K562 (cell line): Measurements from ENCODE around the gene ERICH2. TPM values are rescaled to one million over a fixed set of nuclear protein-coding genes. Genes with fewer than 3 reads are reported as not detected.
A peak's percentile ranks its signal among the peaks of the same experiment; 100 is the strongest.

Experiments
- ATAC-seq: fragments of 200-7000 bp; cut with Tn5 transposase; 3 replicates; pipeline ENCODE4 v1.9.1; 2020; ENCODE audit warnings: moderate library complexity
- BruUV-seq: library from RNA; stranded (reverse); fragments of 400-500 nt; replicated peaks from 2 replicates; lab custom pipeline; 2021; lab: Mats Ljungman, UMichigan
- CTCF ChIA-PET: fragments of 300-600 bp; formaldehyde crosslinking; extraction: SDS; loops from one replicate; lab custom pipeline; 2021; ENCODE audit warnings: low intra/inter-chr PET ratio; lab: Yijun Ruan, JAX
- POLR2A ChIA-PET: fragments of 300-600, 350-650 bp; sonication (Branson Sonifier 250); formaldehyde crosslinking; extraction: SDS; loops from one replicate; lab custom pipeline; 2021; ENCODE audit warnings: antibody characterized with exemption, inconsistent platforms; lab: Yijun Ruan, JAX
- DNase-seq, 4 experiments: peaks; one replicate each; pipeline versions ENCODE4 v3.0.0 to v3.0.0-alpha.2; 2011 to 2018; ENCODE audit warnings: low spot score in 3 of 4, mixed read lengths in 3 of 4; ENCODE audit errors: extremely low read depth in 1 of 4
- FAIRE-seq: peaks from 2 replicates; lab custom pipeline; 2011; peaks lifted over from hg19 to GRCh38; lab: Jason Lieb, UNC
- H2AFZ ChIP-seq: 2 replicates; pipeline ENCODE4 v1.6.0; 2011; ENCODE audit warnings: low read depth, low read length, control low read depth, inconsistent platforms
- H3K27ac ChIP-seq: fragments of 200-600 bp; 3 replicates; pipeline ENCODE4 v1.8.0; 2011; ENCODE audit warnings: low read depth, mild to moderate bottlenecking, control low read depth, inconsistent platforms, low read length, moderate library complexity, mixed read lengths; ENCODE audit errors: extremely low read depth
- H3K27me3 ChIP-seq, 2 experiments: fragments of 300-600 bp in 1 of 2; 2 replicates in 1 of 2; 3 replicates in 1 of 2; pipeline versions ENCODE4 v1.6.0 to v1.8.0; 2011; ENCODE audit warnings: inconsistent platforms in 2 of 2, low read length in 2 of 2, mild to moderate bottlenecking in 1 of 2, mixed read lengths in 1 of 2, moderate library complexity in 1 of 2; ENCODE audit not compliant: control insufficient read depth in 2 of 2, insufficient read depth in 2 of 2
- H3K36me3 ChIP-seq: fragments of 300-600 bp; 3 replicates; pipeline ENCODE4 v1.8.0; 2011; ENCODE audit warnings: mild to moderate bottlenecking, low read length, inconsistent platforms; ENCODE audit not compliant: control insufficient read depth, insufficient read depth
- H3K4me1 ChIP-seq, 2 experiments: fragments of 200-600 bp in 1 of 2; replicated peaks in 1 of 2; 2 replicates in 1 of 2; 3 replicates in 1 of 2; pipeline versions ENCODE4 v1.5.1 to v1.8.0; 2011; ENCODE audit warnings: inconsistent platforms in 2 of 2, low read length in 2 of 2, mild to moderate bottlenecking in 1 of 2, mixed read lengths in 1 of 2, moderate library complexity in 1 of 2; ENCODE audit not compliant: control insufficient read depth in 2 of 2, insufficient read depth in 2 of 2
- H3K4me2 ChIP-seq: 2 replicates; pipeline ENCODE4 v1.6.1; 2011; ENCODE audit warnings: low read length, control low read depth, inconsistent platforms, mixed read lengths; ENCODE audit not compliant: insufficient read depth
- H3K4me3 ChIP-seq: fragments of 200-600 bp; sonication (generic), shearing (Covaris generic); 2 replicates; pipeline ENCODE4 v1.5.1; 2016; ENCODE audit warnings: control low read depth, inconsistent platforms
- H3K79me2 ChIP-seq: fragments of 200-600 bp; 3 replicates; pipeline ENCODE4 v1.8.0; 2011; ENCODE audit warnings: low read length, inconsistent platforms; ENCODE audit not compliant: control insufficient read depth, insufficient read depth
- H3K9ac ChIP-seq, 2 experiments: 2 replicates each; pipeline versions ENCODE4 v1.6.0 to v1.6.1; 2011; ENCODE audit warnings: low read depth in 2 of 2, low read length in 2 of 2, control low read depth in 1 of 2, inconsistent platforms in 1 of 2, mild to moderate bottlenecking in 1 of 2, mixed read lengths in 1 of 2; ENCODE audit not compliant: insufficient read depth in 1 of 2
- H3K9me1 ChIP-seq: one replicate; pipeline ENCODE4 v1.6.0; 2011; ENCODE audit warnings: inconsistent platforms, mild to moderate bottlenecking, low read length, moderate library complexity; ENCODE audit not compliant: control insufficient read depth, insufficient read depth
- H3K9me3 ChIP-seq: replicated peaks from 2 replicates; pipeline ENCODE4 v1.5.1; 2011; ENCODE audit warnings: low read depth, low read length, inconsistent platforms; ENCODE audit not compliant: control insufficient read depth, insufficient read depth
- H4K20me1 ChIP-seq: replicated peaks from 2 replicates; pipeline ENCODE4 v1.6.1; 2011; ENCODE audit warnings: low read length, inconsistent platforms, mixed read lengths; ENCODE audit not compliant: control insufficient read depth, insufficient read depth
- BCOR ChIP-seq: fragments of 450-650 bp; IDR thresholded peaks from 2 replicates; pipeline ENCODE4 v1.6.1; 2016
- EGR1 ChIP-seq: fragments of 450-650 bp; conservative IDR thresholded peaks from 2 replicates; pipeline ENCODE4 v1.6.1; 2017; ENCODE audit warnings: mild to moderate bottlenecking
- ELF2 ChIP-seq: fragments of 250-450 bp; sonication (Bioruptor Pico); IDR thresholded peaks from 2 replicates; pipeline ENCODE4 v1.5.0; 2021; ENCODE audit warnings: mild to moderate bottlenecking
- HNRNPK ChIP-seq: fragments of 200-400 bp; formaldehyde crosslinking; IDR thresholded peaks from one replicate; pipeline ENCODE4 v1.6.1; 2018; ENCODE audit warnings: mild to moderate bottlenecking, low read depth, low read length; ENCODE audit not compliant: poor library complexity, severe bottlenecking
- L3MBTL2 ChIP-seq: fragments of 450-650 bp; IDR thresholded peaks from 2 replicates; pipeline ENCODE4 v1.6.1; 2016; ENCODE audit warnings: mild to moderate bottlenecking, moderate library complexity
- MBD1 ChIP-seq: fragments of 250-450 bp; sonication (Bioruptor Pico); IDR thresholded peaks from 2 replicates; pipeline ENCODE4 v1.8.0; 2022; ENCODE audit warnings: inconsistent platforms
- MIER1 ChIP-seq: fragments of 450-650 bp; IDR thresholded peaks from 2 replicates; pipeline ENCODE4 v1.6.1; 2016; ENCODE audit warnings: antibody characterized with exemption, mild to moderate bottlenecking, low read depth
- NCOA1 ChIP-seq: fragments of 450-650 bp; IDR thresholded peaks from 2 replicates; pipeline ENCODE4 v1.6.1; 2016; ENCODE audit warnings: low read depth
- PCBP1 ChIP-seq: fragments of 200-400 bp; formaldehyde crosslinking; IDR thresholded peaks from 2 replicates; pipeline ENCODE4 v1.6.1; 2018; ENCODE audit warnings: mild to moderate bottlenecking, low read depth, low read length; ENCODE audit not compliant: poor library complexity, severe bottlenecking
- PKNOX1 ChIP-seq: fragments of 450-650 bp; IDR thresholded peaks from 2 replicates; pipeline ENCODE4 v1.6.1; 2016
- RBFOX2 ChIP-seq: fragments of 200-400 bp; formaldehyde crosslinking; IDR thresholded peaks from 2 replicates; pipeline ENCODE4 v1.6.1; 2017; ENCODE audit warnings: low read depth, mild to moderate bottlenecking, low read length, moderate library complexity
- ZC3H8 ChIP-seq: fragments of 450-650 bp; IDR thresholded peaks from 2 replicates; pipeline ENCODE4 v1.6.1; 2017
- ZNF511 ChIP-seq: sonication (generic); formaldehyde crosslinking; IDR thresholded peaks from 2 replicates; pipeline ENCODE4 v1.8.0; 2022; ENCODE audit warnings: mild to moderate bottlenecking, missing genetic modification reagents
- WGBS: fragments of 100-300 bp; shearing (Covaris generic); methylation state at CpG from one replicate; pipeline ENCODE4 v1.1.6; 2016; ENCODE audit warnings: low coverage, mixed read lengths; ENCODE audit not compliant: insufficient coverage; ENCODE audit errors: missing lambda C conversion rate; 5-methylcytosine and 5-hydroxymethylcytosine counted together
- in situ Hi-C: fragments of 300-500 bp; cut with MboI; formaldehyde crosslinking; loops from 4 replicates; pipeline ENCODE4 v1.15.0; 2018; ENCODE audit warnings: inconsistent platforms, mixed read lengths
- intact Hi-C: fragments of 100-400 bp; cut with micrococcal nuclease; formaldehyde crosslinking; loops from 2 replicates; pipeline ENCODE4 v1.14.2; 2022
- polyA plus RNA-seq, 8 experiments: library from polyadenylated mRNA; depleted of rRNA in 4 of 8; stranded (reverse) in 5 of 8; unstranded in 3 of 8; fragments of >200 nt; fragmentation: Nextera tagmentation in 2 of 8; fragmentation: Illumina TruSeq in 1 of 8; extraction: Ambion mirVana in 2 of 8; extraction: Trizol in 1 of 8; gene quantifications; 2 replicates each; pipeline versions ENCODE4 v1.2.1 to v1.2.3, GENCODE V29; 2011 to 2014; ENCODE audit warnings: inconsistent platforms in 1 of 8, missing spikeins in 1 of 8
- total RNA-seq, 7 experiments: library from RNA; depleted of rRNA in 6 of 7; stranded (reverse); fragments of >200 nt in 6 of 7; fragmentation: Illumina TruSeq in 2 of 7; extraction: Trizol in 2 of 7; gene quantifications; 2 replicates each; pipeline versions ENCODE4 v1.2.1 to v1.2.3, GENCODE V29; 2011 to 2021; ENCODE audit warnings: low replicate concordance in 1 of 7

ERICH2 gene
- total and polyA plus RNA-seq, 9 of the 15 experiments (the other 6 are each of a cell fraction or from before 2014, with no cell fraction given): 0.85 to 2.4 (median 1.6) TPM

GRCh38 chr2:170822290-170823087 lies 52.3 kb downstream of the ERICH2 start:
- no peaks in the 10 kb centered on the region for H3K9me1 ChIP-seq
- no peaks in the 10 kb centered on the region for H3K36me3 ChIP-seq
- FAIRE-seq (peak; percentile 72), DNase-seq (no peak), ATAC-seq (no peak)
- in situ Hi-C loops: loop anchor here (25.0 kb wide), 1 partner anchor 885 kb away; no protein-coding TSS in a partner anchor
- no peaks in the 10 kb centered on the region for H4K20me1 ChIP-seq
- no peak overlapping the region for H3K4me3 ChIP-seq
- BruUV-seq: no TSS peak
- no peaks in the 10 kb centered on the region; the same call in 1 of the 2 replicates for H3K9me3 ChIP-seq
- H3K79me2 ChIP-seq: no peaks in the 10 kb centered on the region; the same call in 2 of the 3 replicates
- ChIA-PET POLR2A (no interaction called here), CTCF (no interaction called here)
- intact Hi-C loops: no loop called here
- no peak overlapping the region for H3K9ac ChIP-seq
- no peak overlapping the region for H3K4me2 ChIP-seq
- TF ChIP-seq ZC3H8: no peak
- peak; percentile 50; the same call in 1 of the 2 replicates for TF ChIP-seq MBD1 (CRISPR knock-in tag)
- no peak for TF ChIP-seq ZNF511 (CRISPR knock-in tag)
- no peak for TF ChIP-seq MIER1
- TF ChIP-seq ELF2 (CRISPR knock-in tag): no peak
- TF ChIP-seq BCOR: no peak
- 0 out of 2 replicates have a peak, but pooled peaks have one; percentile 31 for TF ChIP-seq L3MBTL2
- no peak for TF ChIP-seq HNRNPK
- TF ChIP-seq PKNOX1: no peak
- no peak for TF ChIP-seq EGR1
- TF ChIP-seq PCBP1: peak; percentile 15
- peak; percentile 10; the same call in 1 of the 2 replicates for TF ChIP-seq RBFOX2
- no peak for TF ChIP-seq NCOA1
- no peak overlapping the region for H2AFZ ChIP-seq
- H3K27ac ChIP-seq: no peak overlapping the region; the same call in 2 of the 3 replicates
- peaks cover 0 to 47% of the 10 kb centered on the region in 2 experiments; a peak in 3 of 5 replicates for H3K4me1 ChIP-seq
- 78% methylated on average over 43 of the region's 43 CpGs for WGBS
- peaks cover 0 to 18% of the 10 kb centered on the region in 2 experiments; a peak in 2 of 5 replicates for H3K27me3 ChIP-seq
